Measurements from ENCODE around the gene DCLK1. TPM values are rescaled to one million over a fixed set of nuclear protein-coding genes. Genes with fewer than 3 reads are reported as not detected.
"Not testable (repeated sequence)": the region's sequence is repeated elsewhere in the genome, so short reads cannot be mapped to it uniquely, and the experiment has no call there.

The DCLK1 gene
- total RNA-seq, 1 donor from 2014 or later = not detected

- intact Hi-C loops (cut with micrococcal nuclease) = no loop called here
Observed at GRCh38 chr13:35978607-35979316, 152.4 kb downstream of the DCLK1 start.

DNA sequence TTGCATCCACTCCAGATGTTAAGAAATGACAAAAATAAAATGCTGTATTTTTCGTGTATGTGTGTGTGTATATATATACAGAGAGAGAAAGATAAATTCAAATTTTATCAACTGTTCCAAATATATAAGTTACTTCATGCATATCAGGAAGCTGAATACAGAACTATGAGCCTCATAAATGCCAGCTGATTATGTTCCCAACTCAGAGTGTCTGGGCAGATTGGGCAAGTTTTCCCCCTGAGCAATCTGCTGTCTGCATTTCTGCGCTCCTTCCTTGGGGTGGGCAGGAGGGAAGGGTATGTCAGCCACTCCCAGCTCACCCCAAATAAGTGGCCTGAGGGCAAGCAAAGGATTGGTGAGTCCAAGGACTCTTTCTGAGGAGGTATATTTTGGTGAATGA lies 154.1 kb downstream of the DCLK1 start:
- Mint-ChIP-seq H3K27ac (no peak overlapping the region), H3K9me3 (peaks cover 6% of the 10 kb centered on the region), H3K4me1 (no peaks in the 10 kb centered on the region), H3K27me3 (no peaks in the 10 kb centered on the region), H3K4me3 (no peak overlapping the region), H3K36me3 (ENCODE audit: low read depth) (no peaks in the 10 kb centered on the region)
- no peak for DNase-seq
- ATAC-seq (ENCODE audit: low read depth) = no peak
- intact Hi-C loops (cut with micrococcal nuclease) = no loop called here
- CTCF ChIA-PET = interaction anchor here (1.7 kb wide), 1 partner anchor 298 kb away, joined by 4 read pairs; no protein-coding TSS in a partner anchor
- POLR2A ChIA-PET = no interaction called here
- TF ChIP-seq CTCF (IDR thresholded peaks at IDR 0.05) = no peak

More at GRCh38 chr13:35978607-35979316, 152.4 kb downstream of the DCLK1 start:
- ATAC-seq (ENCODE audit: low read depth) = no peak
- Mint-ChIP-seq H3K4me3 (no peak overlapping the region), H3K9me3 (peaks cover 2% of the 10 kb centered on the region), H3K4me1 (no peaks in the 10 kb centered on the region), H3K27ac (no peak overlapping the region), H3K36me3 (ENCODE audit: low read depth) (no peaks in the 10 kb centered on the region), H3K27me3 (no peaks in the 10 kb centered on the region)
- CTCF ChIA-PET = interaction anchor here (0.7 to 1.0 kb wide), 2 partner anchors 9 to 294 kb away, joined by 3 read pairs; no protein-coding TSS in a partner anchor
- POLR2A ChIA-PET = no interaction called here
- no peak for DNase-seq
- peak; percentile 48 for TF ChIP-seq CTCF (IDR thresholded peaks at IDR 0.05)

- no peak for TF ChIP-seq CTCF (IDR thresholded peaks at IDR 0.05)
- Mint-ChIP-seq H3K9me3 (peaks cover 6% of the 10 kb centered on the region), H3K36me3 (ENCODE audit: low read depth) (no peaks in the 10 kb centered on the region), H3K27ac (no peak overlapping the region), H3K4me1 (no peaks in the 10 kb centered on the region), H3K4me3 (no peak overlapping the region), H3K27me3 (no peaks in the 10 kb centered on the region)
- DNase-seq = no peak
- ChIA-PET CTCF (no interaction called here), POLR2A (no interaction called here)
- no peak for ATAC-seq (ENCODE audit: low read depth)
- intact Hi-C loops (cut with micrococcal nuclease) = no loop called here
Observed at GRCh38 chr13:35976126-35976525, 155.1 kb downstream of the DCLK1 start.

- H3K27ac Mint-ChIP-seq; POLR2A ChIA-PET; H3K36me3 Mint-ChIP-seq (ENCODE audit: low read depth); H3K27me3 Mint-ChIP-seq; intact Hi-C loops (cut with micrococcal nuclease); H3K4me1 Mint-ChIP-seq; CTCF ChIA-PET; ATAC-seq (ENCODE audit: low read depth); DNase-seq; H3K9me3 Mint-ChIP-seq; H3K4me3 Mint-ChIP-seq: not testable (repeated sequence)
Observed at GRCh38 chr13:35966951-35967350, 164.2 kb downstream of the DCLK1 start.

DNA sequence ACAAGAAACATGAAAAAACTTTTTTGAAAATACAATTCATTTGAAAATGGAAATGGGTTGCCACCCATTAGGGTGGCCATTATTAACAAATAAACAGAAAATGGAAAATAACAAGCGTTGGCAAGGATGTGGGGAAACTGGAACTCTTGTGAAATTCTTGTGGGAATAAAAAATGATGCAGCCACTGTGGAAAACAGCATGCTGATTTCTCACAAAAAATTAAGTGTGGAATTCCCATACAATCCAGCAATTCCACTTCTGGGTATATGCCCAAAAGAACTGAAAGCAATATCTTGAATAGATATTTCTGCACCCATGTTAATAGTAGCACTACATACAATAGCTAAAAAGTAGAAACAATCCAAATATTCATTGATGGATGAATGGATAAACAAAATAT lies 165.2 kb downstream of the DCLK1 start:
- intact Hi-C loops (cut with micrococcal nuclease) = no loop called here
- DNase-seq (no peak), ATAC-seq (ENCODE audit: low read depth) (no peak)
- no peak for TF ChIP-seq CTCF (IDR thresholded peaks at IDR 0.05)
- H3K27me3 Mint-ChIP-seq = no peaks in the 10 kb centered on the region
- no peaks in the 10 kb centered on the region for H3K4me1 Mint-ChIP-seq
- POLR2A ChIA-PET = no interaction called here
- CTCF ChIA-PET = no interaction called here
- no peak overlapping the region for H3K4me3 Mint-ChIP-seq
- no peak overlapping the region for H3K27ac Mint-ChIP-seq
- peaks cover 7% of the 10 kb centered on the region for H3K9me3 Mint-ChIP-seq
- H3K36me3 Mint-ChIP-seq (ENCODE audit: low read depth) = no peaks in the 10 kb centered on the region

All from activated B cell treated with CpG ODN at 0.5 μM for 24 hours (primary cell).